HCT116 (cell line): ENCODE measurements around the gene FAM227A. TPM values are rescaled to one million over a fixed set of nuclear protein-coding genes. Genes with fewer than 3 reads are reported as not detected.

Source experiments
- ATAC-seq: fragments of 200-7000 bp; cut with Tn5 transposase; 2 replicates; pipeline ENCODE4 v1.9.1; 2020; ENCODE audit warnings: mild to moderate bottlenecking, moderate library complexity
- BruUV-seq: library from RNA; stranded (reverse); fragments of 400-500 nt; replicated peaks from 2 replicates; lab custom pipeline; 2021; lab: Mats Ljungman, UMichigan
- CTCF ChIA-PET: fragments of 300-600 bp; sonication (Branson Sonifier 250); formaldehyde crosslinking; loops from one replicate; lab custom pipeline; 2021; ENCODE audit warnings: antibody characterized with exemption; lab: Charles Lee
- POLR2A ChIA-PET: fragments of 300-600, 350-600 bp; sonication (Branson Sonifier 250); formaldehyde crosslinking; loops from one replicate; lab custom pipeline; 2021; ENCODE audit warnings: antibody characterized with exemption; lab: Charles Lee
- RAD21 ChIA-PET, 2 experiments: fragments of 300-600 bp; sonication (Branson Sonifier 250); formaldehyde crosslinking; loops; one replicate each; lab custom pipeline; 2023; ENCODE audit warnings: low total read pairs in 2 of 2; ENCODE audit not compliant: uncharacterized antibody in 2 of 2, unreplicated experiment in 2 of 2, low non-redundant PET in 1 of 2; lab: Charles Lee
- DNase-seq: peaks from one replicate; pipeline ENCODE4 v3.0.0-alpha.2; 2010; ENCODE audit warnings: low read depth, low spot score
- H2AFZ ChIP-seq: fragments of 200-600 bp; shearing (Covaris generic), sonication (generic); 2 replicates; pipeline ENCODE4 v1.6.1; 2017; ENCODE audit warnings: low read depth, mixed run types, mixed read lengths, antibody characterized with exemption, low read length; ENCODE audit not compliant: poor library complexity, severe bottlenecking
- H3K27ac ChIP-seq: 2 replicates; pipeline ENCODE4 v1.5.1; 2012; ENCODE audit warnings: low read depth, low read length
- H3K27me3 ChIP-seq: fragments of 200-600 bp; sonication (generic); 2 replicates; pipeline ENCODE4 v1.6.1; 2016; ENCODE audit warnings: mixed run types, low read length, mixed read lengths; ENCODE audit not compliant: insufficient read depth
- H3K36me3 ChIP-seq, 2 experiments: fragments of 200-500 bp in 1 of 2; fragments of 200-600 bp in 1 of 2; sonication (Bioruptor generic) in 1 of 2; sonication (generic) in 1 of 2; 2 replicates each; pipeline versions ENCODE4 v1.5.1 to v1.6.1; 2014 to 2016; ENCODE audit warnings: low read length in 2 of 2, inconsistent platforms in 1 of 2, mixed read lengths in 1 of 2, mixed run types in 1 of 2; ENCODE audit not compliant: insufficient read depth in 2 of 2, control insufficient read depth in 1 of 2
- H3K4me1 ChIP-seq, 2 experiments: fragments of 200-600 bp in 1 of 2; sonication (generic) in 1 of 2; 2 replicates each; pipeline versions ENCODE4 v1.5.1 to v1.6.1; 2012 to 2017; ENCODE audit warnings: low read length in 2 of 2, inconsistent platforms in 1 of 2, mild to moderate bottlenecking in 1 of 2, mixed read lengths in 1 of 2, mixed run types in 1 of 2, moderate library complexity in 1 of 2; ENCODE audit not compliant: insufficient read depth in 2 of 2, control insufficient read depth in 1 of 2
- H3K4me2 ChIP-seq: fragments of 200-600 bp; sonication (generic); 2 replicates; pipeline ENCODE4 v1.6.1; 2017; ENCODE audit warnings: mixed run types, low read length, mixed read lengths
- H3K4me3 ChIP-seq, 2 experiments: fragments of 200-600 bp in 1 of 2; sonication (generic) in 1 of 2; replicated peaks in 1 of 2; 2 replicates each; pipeline ENCODE4 v1.5.1; 2011 to 2016; ENCODE audit warnings: low read length in 2 of 2, control low read depth in 1 of 2, low read depth in 1 of 2, mild to moderate bottlenecking in 1 of 2, mixed read lengths in 1 of 2, mixed run types in 1 of 2
- H3K79me2 ChIP-seq: fragments of 200-600 bp; sonication (generic); 2 replicates; pipeline ENCODE4 v1.6.1; 2017; ENCODE audit warnings: mild to moderate bottlenecking, mixed run types, low read length, moderate library complexity, mixed read lengths; ENCODE audit not compliant: insufficient read depth
- H3K9ac ChIP-seq: fragments of 200-600 bp; sonication (generic); 2 replicates; pipeline ENCODE4 v1.6.1; 2016; ENCODE audit warnings: low read length, mixed read lengths
- H3K9me2 ChIP-seq: fragments of 200-600 bp; sonication (generic), shearing (Covaris generic); 2 replicates; pipeline ENCODE4 v1.6.1; 2017; ENCODE audit warnings: mixed run types, mild to moderate bottlenecking, moderate library complexity; ENCODE audit not compliant: insufficient read depth
- H3K9me3 ChIP-seq, 2 experiments: fragments of 200-500 bp in 1 of 2; fragments of 200-600 bp in 1 of 2; sonication (Bioruptor generic) in 1 of 2; sonication (generic) in 1 of 2; 2 replicates each; pipeline ENCODE4 v1.6.1; 2014 to 2017; ENCODE audit warnings: low read length in 2 of 2, mixed read lengths in 2 of 2, inconsistent platforms in 1 of 2, low read depth in 1 of 2, mild to moderate bottlenecking in 1 of 2, mixed run types in 1 of 2, moderate library complexity in 1 of 2; ENCODE audit not compliant: control insufficient read depth in 1 of 2, insufficient read depth in 1 of 2
- H4K20me1 ChIP-seq: fragments of 200-600 bp; sonication (generic), shearing (Covaris generic); 2 replicates; pipeline ENCODE4 v1.6.1; 2017; ENCODE audit warnings: mixed run types, mild to moderate bottlenecking, moderate library complexity; ENCODE audit not compliant: insufficient read depth
- CEBPB ChIP-seq: IDR thresholded peaks from 2 replicates; pipeline ENCODE4 v1.6.1; 2012; ENCODE audit warnings: low read depth
- EGR1 ChIP-seq: IDR thresholded peaks from 2 replicates; pipeline ENCODE4 v1.6.1; 2012; ENCODE audit warnings: low read depth
- ELF1 ChIP-seq: IDR thresholded peaks from 2 replicates; pipeline ENCODE4 v1.6.1; 2012; ENCODE audit warnings: low read depth, borderline replicate concordance
- EZH2 ChIP-seq: fragments of 200-600 bp; sonication (generic); IDR thresholded peaks from 2 replicates; pipeline ENCODE4 v1.6.1; 2017; ENCODE audit warnings: antibody characterized with exemption, mixed run types
- EZH2phosphoT487 ChIP-seq: fragments of 200-600 bp; IDR thresholded peaks from 2 replicates; pipeline ENCODE4 v1.6.1; 2018; ENCODE audit warnings: antibody characterized with exemption, borderline replicate concordance
- FOSL1 ChIP-seq: IDR thresholded peaks from 2 replicates; pipeline ENCODE4 v1.6.1; 2012; ENCODE audit warnings: low read depth
- JUND ChIP-seq: IDR thresholded peaks from 2 replicates; pipeline ENCODE4 v1.6.1; 2012
- POLR2AphosphoS5 ChIP-seq: IDR thresholded peaks from 2 replicates; pipeline ENCODE4 v1.6.1; 2011; ENCODE audit warnings: mild to moderate bottlenecking, low read depth, low read length, moderate library complexity
- SIN3A ChIP-seq: IDR thresholded peaks from 2 replicates; pipeline ENCODE4 v1.6.1; 2012; ENCODE audit warnings: low read depth
- SP1 ChIP-seq: IDR thresholded peaks from 2 replicates; pipeline ENCODE4 v1.6.1; 2012; ENCODE audit warnings: low read depth
- SRF ChIP-seq: IDR thresholded peaks from 2 replicates; pipeline ENCODE4 v1.6.1; 2012; ENCODE audit warnings: low read depth
- TCF7L2 ChIP-seq: IDR thresholded peaks from 2 replicates; pipeline ENCODE4 v1.7.0; 2011; ENCODE audit warnings: borderline replicate concordance, inconsistent platforms; ENCODE audit not compliant: insufficient read depth, insufficient read length; ENCODE audit errors: extremely low read depth
- intact Hi-C: fragments of 100-400 bp; cut with micrococcal nuclease; formaldehyde crosslinking; loops from 2 replicates; pipeline ENCODE4 v1.10.0; 2022
- total RNA-seq: library from RNA; stranded (reverse); gene quantifications from one replicate; pipeline ENCODE4 v1.2.1, GENCODE V29; 2021; ENCODE audit not compliant: unreplicated experiment
- TF ChIP-seq, protein P1 (sequence below), 3 experiments: fragments of 200-600 bp in 1 of 3; sonication (generic) in 1 of 3; IDR thresholded peaks in 2 of 3; conservative IDR thresholded peaks in 1 of 3; 2 replicates each; pipeline ENCODE4 v1.5.1; 2012 to 2017; ENCODE audit warnings: low read depth in 2 of 3, low read length in 2 of 3, antibody characterized with exemption in 1 of 3, borderline replicate concordance in 1 of 3, control low read depth in 1 of 3, mild to moderate bottlenecking in 1 of 3, mixed read lengths in 1 of 3, mixed run types in 1 of 3, moderate library complexity in 1 of 3; ENCODE audit not compliant: insufficient read depth in 1 of 3
- TF ChIP-seq, protein P2 (sequence below): IDR thresholded peaks from 2 replicates; pipeline ENCODE4 v1.6.1; 2012
- TF ChIP-seq, protein P3 (sequence below): IDR thresholded peaks from 2 replicates; pipeline ENCODE4 v1.6.1; 2012; ENCODE audit warnings: low read depth

Gene FAM227A
- total RNA-seq, 1 experiment from 2014 or later: 3.9 TPM

DNA sequence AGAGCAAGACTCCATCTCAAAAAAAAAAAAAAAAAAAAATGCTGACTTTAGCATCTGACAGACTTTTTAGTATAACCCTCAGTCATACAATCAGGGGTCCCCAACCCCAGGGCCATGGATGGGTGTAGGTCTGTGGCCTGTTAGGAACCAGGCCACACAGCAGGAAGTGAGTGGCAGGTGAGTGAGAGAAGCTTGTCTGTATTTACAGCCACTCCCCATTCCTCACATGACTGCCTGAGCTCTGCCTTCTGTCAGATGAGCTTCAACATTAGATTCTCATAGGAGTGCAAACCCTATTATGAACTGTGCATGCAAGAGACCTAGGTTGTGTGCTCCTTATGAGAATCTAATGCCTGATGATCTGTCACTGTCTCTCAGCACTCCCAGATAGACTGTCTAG, 3.3 kb downstream of the FAM227A start:
- Histone ChIP-seq H3K27me3 (no peaks in the 10 kb centered on the region), H3K9ac (no peak overlapping the region), H4K20me1 (no peaks in the 10 kb centered on the region), H3K79me2 (peaks cover 10% of the 10 kb centered on the region), H3K36me3 (no peaks in the 10 kb centered on the region), H3K4me1 (peaks cover 4 to 23% of the 10 kb centered on the region in 2 experiments; a peak in 3 of 4 replicates), H3K9me2 (no peaks in the 10 kb centered on the region), H3K4me2 (no peak overlapping the region), H3K27ac (no peak overlapping the region), H3K9me3 (no peaks in the 10 kb centered on the region), H2AFZ (no peak overlapping the region), H3K4me3 (no peak overlapping the region)
- BruUV-seq: no TSS peak
- DNase-seq: no peak
- ChIA-PET CTCF (no interaction called here), RAD21 (no interaction called here), POLR2A (interaction anchor here (0.6 kb wide), 1 partner anchor 808 kb away, joined by 3 read pairs; the partner anchor contains the start of gene ANKRD54)
- TF ChIP-seq SP1 (no peak), SRF (no peak), EZH2phosphoT487 (no peak), CEBPB (no peak), EGR1 (no peak), FOSL1 (no peak), EZH2 (no peak), SIN3A (no peak), JUND (no peak), ELF1 (no peak), POLR2AphosphoS5 (no peak), TCF7L2 (no peak)
- TF ChIP-seq, protein P1, sequence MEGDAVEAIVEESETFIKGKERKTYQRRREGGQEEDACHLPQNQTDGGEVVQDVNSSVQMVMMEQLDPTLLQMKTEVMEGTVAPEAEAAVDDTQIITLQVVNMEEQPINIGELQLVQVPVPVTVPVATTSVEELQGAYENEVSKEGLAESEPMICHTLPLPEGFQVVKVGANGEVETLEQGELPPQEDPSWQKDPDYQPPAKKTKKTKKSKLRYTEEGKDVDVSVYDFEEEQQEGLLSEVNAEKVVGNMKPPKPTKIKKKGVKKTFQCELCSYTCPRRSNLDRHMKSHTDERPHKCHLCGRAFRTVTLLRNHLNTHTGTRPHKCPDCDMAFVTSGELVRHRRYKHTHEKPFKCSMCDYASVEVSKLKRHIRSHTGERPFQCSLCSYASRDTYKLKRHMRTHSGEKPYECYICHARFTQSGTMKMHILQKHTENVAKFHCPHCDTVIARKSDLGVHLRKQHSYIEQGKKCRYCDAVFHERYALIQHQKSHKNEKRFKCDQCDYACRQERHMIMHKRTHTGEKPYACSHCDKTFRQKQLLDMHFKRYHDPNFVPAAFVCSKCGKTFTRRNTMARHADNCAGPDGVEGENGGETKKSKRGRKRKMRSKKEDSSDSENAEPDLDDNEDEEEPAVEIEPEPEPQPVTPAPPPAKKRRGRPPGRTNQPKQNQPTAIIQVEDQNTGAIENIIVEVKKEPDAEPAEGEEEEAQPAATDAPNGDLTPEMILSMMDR (IDR thresholded peaks at IDR 0.05 in 2 of 3, conservative IDR thresholded peaks at IDR 0.05 in 1 of 3; ENCODE audit: borderline replicate concordance in 1 of 3, insufficient read depth in 1 of 3, low read depth in 2 of 3, low read length in 2 of 3): no peak
- TF ChIP-seq, protein P2, sequence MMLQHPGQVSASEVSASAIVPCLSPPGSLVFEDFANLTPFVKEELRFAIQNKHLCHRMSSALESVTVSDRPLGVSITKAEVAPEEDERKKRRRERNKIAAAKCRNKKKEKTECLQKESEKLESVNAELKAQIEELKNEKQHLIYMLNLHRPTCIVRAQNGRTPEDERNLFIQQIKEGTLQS: no peak
- TF ChIP-seq, protein P3, sequence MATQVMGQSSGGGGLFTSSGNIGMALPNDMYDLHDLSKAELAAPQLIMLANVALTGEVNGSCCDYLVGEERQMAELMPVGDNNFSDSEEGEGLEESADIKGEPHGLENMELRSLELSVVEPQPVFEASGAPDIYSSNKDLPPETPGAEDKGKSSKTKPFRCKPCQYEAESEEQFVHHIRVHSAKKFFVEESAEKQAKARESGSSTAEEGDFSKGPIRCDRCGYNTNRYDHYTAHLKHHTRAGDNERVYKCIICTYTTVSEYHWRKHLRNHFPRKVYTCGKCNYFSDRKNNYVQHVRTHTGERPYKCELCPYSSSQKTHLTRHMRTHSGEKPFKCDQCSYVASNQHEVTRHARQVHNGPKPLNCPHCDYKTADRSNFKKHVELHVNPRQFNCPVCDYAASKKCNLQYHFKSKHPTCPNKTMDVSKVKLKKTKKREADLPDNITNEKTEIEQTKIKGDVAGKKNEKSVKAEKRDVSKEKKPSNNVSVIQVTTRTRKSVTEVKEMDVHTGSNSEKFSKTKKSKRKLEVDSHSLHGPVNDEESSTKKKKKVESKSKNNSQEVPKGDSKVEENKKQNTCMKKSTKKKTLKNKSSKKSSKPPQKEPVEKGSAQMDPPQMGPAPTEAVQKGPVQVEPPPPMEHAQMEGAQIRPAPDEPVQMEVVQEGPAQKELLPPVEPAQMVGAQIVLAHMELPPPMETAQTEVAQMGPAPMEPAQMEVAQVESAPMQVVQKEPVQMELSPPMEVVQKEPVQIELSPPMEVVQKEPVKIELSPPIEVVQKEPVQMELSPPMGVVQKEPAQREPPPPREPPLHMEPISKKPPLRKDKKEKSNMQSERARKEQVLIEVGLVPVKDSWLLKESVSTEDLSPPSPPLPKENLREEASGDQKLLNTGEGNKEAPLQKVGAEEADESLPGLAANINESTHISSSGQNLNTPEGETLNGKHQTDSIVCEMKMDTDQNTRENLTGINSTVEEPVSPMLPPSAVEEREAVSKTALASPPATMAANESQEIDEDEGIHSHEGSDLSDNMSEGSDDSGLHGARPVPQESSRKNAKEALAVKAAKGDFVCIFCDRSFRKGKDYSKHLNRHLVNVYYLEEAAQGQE: no peak
- no peak for ATAC-seq
- intact Hi-C loops: no loop called here
